C4-2B (cell line): ENCODE data around the gene CLPX.

Experiments used
- H3K27ac ChIP-seq: fragments of 450-650 bp; 2 replicates; pipeline ENCODE4 v1.5.1; 2017
- ZFX ChIP-seq: fragments of 450-650 bp; IDR thresholded peaks from 2 replicates; pipeline ENCODE4 v1.6.1; 2017
- TF ChIP-seq, protein P1 (sequence below): fragments of 450-650 bp; conservative IDR thresholded peaks from 2 replicates; pipeline ENCODE4 v1.5.1; 2017; ENCODE audit warnings: mild to moderate bottlenecking

The CLPX gene

GRCh38 chr15:65204931-65205660 is 20.0 kb upstream of the CLPX start:
- H3K27ac ChIP-seq = no peak overlapping the region
- TF ChIP-seq, protein P1, sequence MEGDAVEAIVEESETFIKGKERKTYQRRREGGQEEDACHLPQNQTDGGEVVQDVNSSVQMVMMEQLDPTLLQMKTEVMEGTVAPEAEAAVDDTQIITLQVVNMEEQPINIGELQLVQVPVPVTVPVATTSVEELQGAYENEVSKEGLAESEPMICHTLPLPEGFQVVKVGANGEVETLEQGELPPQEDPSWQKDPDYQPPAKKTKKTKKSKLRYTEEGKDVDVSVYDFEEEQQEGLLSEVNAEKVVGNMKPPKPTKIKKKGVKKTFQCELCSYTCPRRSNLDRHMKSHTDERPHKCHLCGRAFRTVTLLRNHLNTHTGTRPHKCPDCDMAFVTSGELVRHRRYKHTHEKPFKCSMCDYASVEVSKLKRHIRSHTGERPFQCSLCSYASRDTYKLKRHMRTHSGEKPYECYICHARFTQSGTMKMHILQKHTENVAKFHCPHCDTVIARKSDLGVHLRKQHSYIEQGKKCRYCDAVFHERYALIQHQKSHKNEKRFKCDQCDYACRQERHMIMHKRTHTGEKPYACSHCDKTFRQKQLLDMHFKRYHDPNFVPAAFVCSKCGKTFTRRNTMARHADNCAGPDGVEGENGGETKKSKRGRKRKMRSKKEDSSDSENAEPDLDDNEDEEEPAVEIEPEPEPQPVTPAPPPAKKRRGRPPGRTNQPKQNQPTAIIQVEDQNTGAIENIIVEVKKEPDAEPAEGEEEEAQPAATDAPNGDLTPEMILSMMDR = no peak
- TF ChIP-seq ZFX = no peak

DNA sequence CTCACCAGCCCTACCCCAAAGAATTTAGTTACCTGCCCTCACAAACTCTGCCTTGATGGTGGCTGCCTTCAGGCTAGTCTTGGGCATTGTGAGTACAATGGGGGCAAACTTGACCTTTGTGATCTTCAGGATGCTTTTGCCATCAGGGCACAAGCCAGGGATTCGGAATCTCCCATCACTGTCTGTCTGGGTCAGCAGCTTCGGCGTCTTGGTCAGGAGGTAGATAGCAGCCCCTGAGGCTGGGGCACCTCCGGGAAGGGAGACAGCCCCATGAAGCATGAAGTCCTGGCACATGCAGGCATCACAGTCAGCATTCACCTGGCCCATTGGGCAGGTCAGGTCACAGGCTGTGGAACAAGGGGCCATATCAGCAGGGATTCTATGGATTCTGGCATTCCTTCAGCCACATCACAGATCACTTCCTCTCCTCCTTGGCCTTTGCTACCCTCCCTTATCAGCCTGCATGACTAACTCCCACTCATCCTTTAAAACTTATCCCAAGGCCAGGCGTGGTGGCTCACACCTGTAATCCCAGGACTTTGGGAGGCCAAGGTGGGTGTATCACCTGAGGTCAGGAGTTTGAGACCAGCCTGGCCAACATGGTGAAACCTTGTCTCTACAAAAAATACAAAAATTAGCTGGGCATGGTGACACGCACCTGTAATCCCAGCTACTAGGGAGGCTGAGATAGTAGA is 19.2 kb upstream of the CLPX start:
- no peak for TF ChIP-seq ZFX
- TF ChIP-seq, protein P1 = no peak
- H3K27ac ChIP-seq = no peak overlapping the region

DNA sequence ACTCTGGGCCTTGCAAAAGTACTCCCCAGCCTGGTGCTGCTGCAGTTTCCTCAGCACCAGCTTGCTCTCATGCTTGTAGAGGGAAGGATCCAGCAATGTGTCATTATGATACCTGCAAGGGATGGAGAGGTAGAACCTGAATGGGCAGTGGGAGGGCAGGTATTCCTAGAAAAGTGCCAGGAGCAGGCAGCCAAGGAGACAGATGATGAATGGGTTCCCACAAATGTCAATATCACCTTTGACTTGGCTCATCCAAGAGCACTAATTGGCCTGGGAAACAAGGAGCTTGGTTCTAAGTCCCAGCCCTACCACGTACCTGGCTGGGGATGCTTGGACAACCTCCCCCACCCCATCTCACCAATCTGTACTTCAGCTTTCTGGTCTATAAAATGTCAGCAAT is 16.8 kb upstream of the CLPX start:
- H3K27ac ChIP-seq = no peak overlapping the region
- TF ChIP-seq, protein P1 = no peak
- TF ChIP-seq ZFX = no peak

DNA sequence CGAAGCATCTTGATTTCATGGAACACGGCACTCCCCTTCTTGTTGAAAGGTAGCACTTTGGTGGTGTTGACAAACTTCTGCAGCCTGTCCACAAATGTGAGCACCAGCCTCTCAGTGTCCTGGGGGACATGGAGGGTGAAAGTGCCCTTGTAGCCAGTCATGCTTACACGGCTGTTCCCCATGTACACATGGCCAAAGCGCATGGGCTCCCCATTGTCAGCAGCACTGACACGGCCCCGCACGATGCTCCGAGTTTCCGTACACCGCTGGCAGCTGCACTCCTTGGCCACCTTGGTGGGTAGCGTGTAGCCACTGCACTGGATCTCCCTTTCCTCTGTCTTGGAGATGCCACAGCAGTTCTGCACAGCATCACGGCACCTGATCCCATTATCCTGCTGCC is 13.4 kb upstream of the CLPX start:
- TF ChIP-seq ZFX = no peak
- TF ChIP-seq, protein P1 = no peak
- no peak overlapping the region for H3K27ac ChIP-seq

GRCh38 chr15:65197337-65197645 is 12.1 kb upstream of the CLPX start:
- H3K27ac ChIP-seq = no peak overlapping the region
- TF ChIP-seq, protein P1 = no peak

DNA sequence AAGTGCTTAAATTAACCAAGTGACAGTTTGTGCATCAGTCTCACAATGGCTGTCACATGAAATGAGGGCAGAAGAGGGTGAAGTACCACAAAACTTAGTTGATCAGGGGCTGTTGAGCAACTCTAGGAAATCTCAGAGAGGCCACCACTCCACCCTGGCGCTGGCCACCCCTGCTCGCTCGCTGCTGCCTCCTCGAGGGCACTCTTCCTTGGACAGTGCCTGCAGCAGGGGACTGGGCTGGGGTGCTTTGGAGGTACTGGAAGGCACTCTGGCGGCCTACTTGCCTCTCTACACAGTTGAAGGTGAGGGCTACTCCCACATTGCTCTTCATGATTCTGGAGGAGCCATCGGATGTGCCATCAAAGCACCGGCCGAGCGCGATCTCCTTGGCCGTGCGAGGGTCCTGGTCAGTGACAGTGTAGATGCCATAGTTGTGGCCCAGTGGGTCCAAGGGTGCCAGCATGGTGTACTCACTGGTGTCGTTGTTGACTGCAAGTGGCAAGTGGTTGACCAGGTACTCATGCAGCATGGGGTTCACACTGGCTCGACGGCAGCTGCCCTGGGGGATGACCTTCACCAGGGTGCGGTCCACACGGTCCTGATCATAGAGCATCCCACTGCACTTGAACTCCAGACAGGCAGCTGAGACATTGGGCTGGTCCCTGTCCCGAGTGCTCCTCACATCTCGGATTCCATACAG is 11.6 kb upstream of the CLPX start:
- H3K27ac ChIP-seq = no peak overlapping the region
- TF ChIP-seq ZFX = no peak
- TF ChIP-seq, protein P1 = no peak

- TF ChIP-seq ZFX = no peak
- TF ChIP-seq, protein P1 = no peak
- H3K27ac ChIP-seq = no peak overlapping the region
Measured at GRCh38 chr15:65195548-65195923, 10.4 kb upstream of the CLPX start.
